NCI-H2227 (cell line): ENCODE results near the gene CDYL2.

Experiments
- DNase-seq: peaks from one replicate; lab custom pipeline; 2025; ENCODE audit not compliant: unreplicated experiment; lab: John Stamatoyannopoulos, UW

The CDYL2 gene

GRCh38 chr16:80707686-80708085, 96.7 kb downstream of the CDYL2 start:
- no peak for DNase-seq

- DNase-seq: no peak
Observed at GRCh38 chr16:80705596-80705995, 98.8 kb downstream of the CDYL2 start.

GRCh38 chr16:80704751-80705505, 99.5 kb downstream of the CDYL2 start:
- DNase-seq: no peak

GRCh38 chr16:80703131-80704071, 101.0 kb downstream of the CDYL2 start:
- DNase-seq: no peak

- DNase-seq: no peak
Observed at GRCh38 chr16:80702696-80703095, 101.7 kb downstream of the CDYL2 start.

GRCh38 chr16:80700558-80700957, 103.8 kb downstream of the CDYL2 start:
- DNase-seq: no peak

- DNase-seq: no peak
Observed at GRCh38 chr16:80695020-80695419, 109.4 kb downstream of the CDYL2 start.

GRCh38 chr16:80693553-80693952, 110.8 kb downstream of the CDYL2 start:
- no peak for DNase-seq

GRCh38 chr16:80692270-80692669, 112.1 kb downstream of the CDYL2 start:
- DNase-seq: no peak

GRCh38 chr16:80691111-80691741, 113.2 kb downstream of the CDYL2 start:
- DNase-seq: no peak

- no peak for DNase-seq
Observed at GRCh38 chr16:80689487-80689886, 114.9 kb downstream of the CDYL2 start.

GRCh38 chr16:80687606-80688005, 116.8 kb downstream of the CDYL2 start:
- no peak for DNase-seq

GRCh38 chr16:80684906-80685305, 119.5 kb downstream of the CDYL2 start:
- DNase-seq: no peak

- DNase-seq: no peak
Observed at GRCh38 chr16:80684136-80684765, 120.1 kb downstream of the CDYL2 start.

- no peak for DNase-seq
Observed at GRCh38 chr16:80683646-80684045, 120.8 kb downstream of the CDYL2 start.

GRCh38 chr16:80682421-80683070, 121.9 kb downstream of the CDYL2 start:
- DNase-seq: no peak

GRCh38 chr16:80681436-80681835, 123.0 kb downstream of the CDYL2 start:
- no peak for DNase-seq

- DNase-seq: no peak
Observed at GRCh38 chr16:80680839-80681238, 123.6 kb downstream of the CDYL2 start.

- no peak for DNase-seq
Observed at GRCh38 chr16:80680046-80680445, 124.4 kb downstream of the CDYL2 start.

- DNase-seq: no peak
Observed at GRCh38 chr16:80674884-80675283, 129.5 kb downstream of the CDYL2 start.

GRCh38 chr16:80672379-80672778, 132.0 kb downstream of the CDYL2 start:
- DNase-seq: no peak
